Breast epithelium (tissue), 3 donors: ENCODE data around the gene KRTAP10-8.

Source experiments
- CTCF ChIP-seq, 3 donors: fragments of 450-650 bp; IDR thresholded peaks; one replicate each; pipeline ENCODE4 v1.5.1; 2016 to 2017; ENCODE audit warnings: antibody characterized with exemption in 3 of 3, mild to moderate bottlenecking in 3 of 3, moderate library complexity in 3 of 3
- POLR2A ChIP-seq: fragments of 450-650 bp; IDR thresholded peaks from one replicate; pipeline ENCODE4 v1.6.1; 2016; ENCODE audit warnings: antibody characterized with exemption, mild to moderate bottlenecking, moderate library complexity

GRCh38 chr21:44657635-44658540 lies 46.0 kb downstream of the KRTAP10-8 start, which contains the start of gene KRTAP12-3:
- TF ChIP-seq POLR2A = no peak
- no peak for TF ChIP-seq CTCF (IDR thresholded peaks at IDR 0.05)
